ENCODE data around the gene RWDD2A. TPM values are rescaled to one million over a fixed set of nuclear protein-coding genes. Genes with fewer than 3 reads are reported as not detected.

The RWDD2A gene
- total RNA-seq, 4 donors from 2014 or later, result 0.20 to 3.5 (median 1.7) TPM

- WGBS, 2 donors (ENCODE audit: low coverage in 1 of 2), result 57 to 59% methylated on average over 1 of the region's 1 CpG
- Histone ChIP-seq H3K4me3 (no peak overlapping the region), H3K4me1 (no peaks in the 10 kb centered on the region), H3K9me3 (no peaks in the 10 kb centered on the region), H3K27me3 (no peaks in the 10 kb centered on the region), H3K36me3 (peaks cover 0 to 95% (median 37%) of the 10 kb centered on the region in 4 donors), H3K27ac (no peak overlapping the region)
- in situ Hi-C loops (cut with MboI; ENCODE audit: low pct_ligation_motif_present in 1 of 4, low pct_unique_long_range_greater_than_20kb in 1 of 4, low sequenced_read_pairs in 3 of 4), result no loop called here
- intact Hi-C loops (cut with DNase I; ENCODE audit: low total_unique reads), result no loop called here
- DNase-seq, result no peak
- TF ChIP-seq POLR2AphosphoS5 (IDR thresholded peaks at IDR 0.05), result no peak
- TF ChIP-seq EP300 (IDR thresholded peaks at IDR 0.05; ENCODE audit: low read depth), result no peak
- TF ChIP-seq CTCF (IDR thresholded peaks at IDR 0.05), result no peak
- no peak for TF ChIP-seq POLR2A (IDR thresholded peaks at IDR 0.05)
These were observed 23.6 kb upstream of the RWDD2A start for GRCh38 chr6:83169511-83169910.

- no peak for TF ChIP-seq POLR2A (IDR thresholded peaks at IDR 0.05)
- no peak for TF ChIP-seq CTCF (IDR thresholded peaks at IDR 0.05)
- no peak for TF ChIP-seq POLR2AphosphoS5 (IDR thresholded peaks at IDR 0.05)
- no peak for TF ChIP-seq EP300 (IDR thresholded peaks at IDR 0.05; ENCODE audit: low read depth)
- in situ Hi-C loops (cut with MboI; ENCODE audit: low pct_ligation_motif_present in 1 of 4, low pct_unique_long_range_greater_than_20kb in 1 of 4, low sequenced_read_pairs in 3 of 4), result loop anchor here in 1 of 4 donors (25.0 kb wide), 1 partner anchor 939 kb away; the partner anchor contains the start of gene IBTK
- Histone ChIP-seq H3K36me3 (peaks cover 0 to 68% (median 8%) of the 10 kb centered on the region in 4 donors), H3K27ac (no peak overlapping the region), H3K9me3 (no peaks in the 10 kb centered on the region), H3K27me3 (no peaks in the 10 kb centered on the region), H3K4me3 (no peak overlapping the region), H3K4me1 (peaks cover 0 to 5% (median 2%) of the 10 kb centered on the region in 4 donors)
- DNase-seq, result no peak
- intact Hi-C loops (cut with DNase I; ENCODE audit: low total_unique reads), result no loop called here
- 68 to 85% methylated on average over 3 to 4 of the region's 4 CpGs for WGBS, 2 donors (ENCODE audit: low coverage in 1 of 2)
These were observed 16.9 kb upstream of the RWDD2A start for GRCh38 chr6:83176246-83176645.

GRCh38 chr6:83180426-83180950, 12.7 kb upstream of the RWDD2A start:
- no peak for DNase-seq
- no peaks in the 10 kb centered on the region for H3K27me3 ChIP-seq
- TF ChIP-seq CTCF (IDR thresholded peaks at IDR 0.05) (no peak), POLR2A (IDR thresholded peaks at IDR 0.05) (no peak), POLR2AphosphoS5 (IDR thresholded peaks at IDR 0.05) (no peak), EP300 (IDR thresholded peaks at IDR 0.05; ENCODE audit: low read depth) (no peak)
- H3K36me3 ChIP-seq, result peaks cover 0 to 42% (median 5%) of the 10 kb centered on the region in 4 donors
- H3K4me3 ChIP-seq, result no peak overlapping the region
- no peak overlapping the region for H3K27ac ChIP-seq
- intact Hi-C loops (cut with DNase I; ENCODE audit: low total_unique reads) (no loop called here), in situ Hi-C loops (cut with MboI; ENCODE audit: low pct_ligation_motif_present in 1 of 4, low pct_unique_long_range_greater_than_20kb in 1 of 4, low sequenced_read_pairs in 3 of 4) (loop anchor here in 1 of 4 donors (25.0 kb wide), 1 partner anchor 943 kb away; the partner anchor contains the start of gene IBTK)
- H3K4me1 ChIP-seq, result peaks cover 0 to 5% (median 2%) of the 10 kb centered on the region in 4 donors
- no peaks in the 10 kb centered on the region for H3K9me3 ChIP-seq

GRCh38 chr6:83182114-83182513, 11.0 kb upstream of the RWDD2A start:
- TF ChIP-seq EP300 (IDR thresholded peaks at IDR 0.05; ENCODE audit: low read depth), result no peak
- TF ChIP-seq CTCF (IDR thresholded peaks at IDR 0.05), result no peak
- TF ChIP-seq POLR2AphosphoS5 (IDR thresholded peaks at IDR 0.05), result no peak
- TF ChIP-seq POLR2A (IDR thresholded peaks at IDR 0.05), result no peak
- Histone ChIP-seq H3K9me3 (no peaks in the 10 kb centered on the region), H3K4me3 (no peak overlapping the region), H3K4me1 (no peaks in the 10 kb centered on the region), H3K27ac (no peak overlapping the region), H3K36me3 (peaks cover 0 to 44% (median 5%) of the 10 kb centered on the region in 4 donors), H3K27me3 (no peaks in the 10 kb centered on the region)
- intact Hi-C loops (cut with DNase I; ENCODE audit: low total_unique reads), result no loop called here
- in situ Hi-C loops (cut with MboI; ENCODE audit: low pct_ligation_motif_present in 1 of 4, low pct_unique_long_range_greater_than_20kb in 1 of 4, low sequenced_read_pairs in 3 of 4), result loop anchor here in 1 of 4 donors (25.0 kb wide), 1 partner anchor 945 kb away; the partner anchor contains the start of gene IBTK
- WGBS, 2 donors (ENCODE audit: low coverage in 1 of 2), result 76 to 78% methylated on average over 1 of the region's 1 CpG
- no peak for DNase-seq
